ENCODE measurements around the gene PPP4R1. TPM values are rescaled to one million over a fixed set of nuclear protein-coding genes. Genes with fewer than 3 reads are reported as not detected.

The PPP4R1 gene
- total RNA-seq, 1 donor from 2014 or later: 115 TPM

DNA sequence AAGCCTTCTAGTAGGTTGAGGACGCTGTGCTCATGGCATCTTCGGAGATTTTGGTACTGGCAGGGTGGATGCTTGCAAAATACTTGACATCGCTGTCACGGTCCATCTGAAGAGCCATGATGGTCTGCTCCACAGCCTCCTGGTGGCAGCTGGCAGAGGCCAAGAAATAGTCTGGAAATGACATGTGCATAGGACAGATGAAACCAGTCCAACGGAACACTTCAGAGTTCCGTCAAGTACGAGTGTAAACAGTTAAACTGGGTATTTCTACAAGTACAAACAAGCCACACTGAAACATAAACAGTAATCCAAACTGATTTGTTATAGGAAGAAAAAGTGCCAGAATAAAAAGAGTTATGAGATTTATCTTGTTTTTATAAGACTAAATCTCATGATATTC, 66.6 kb downstream of the PPP4R1 start:
- TF ChIP-seq, protein P1, sequence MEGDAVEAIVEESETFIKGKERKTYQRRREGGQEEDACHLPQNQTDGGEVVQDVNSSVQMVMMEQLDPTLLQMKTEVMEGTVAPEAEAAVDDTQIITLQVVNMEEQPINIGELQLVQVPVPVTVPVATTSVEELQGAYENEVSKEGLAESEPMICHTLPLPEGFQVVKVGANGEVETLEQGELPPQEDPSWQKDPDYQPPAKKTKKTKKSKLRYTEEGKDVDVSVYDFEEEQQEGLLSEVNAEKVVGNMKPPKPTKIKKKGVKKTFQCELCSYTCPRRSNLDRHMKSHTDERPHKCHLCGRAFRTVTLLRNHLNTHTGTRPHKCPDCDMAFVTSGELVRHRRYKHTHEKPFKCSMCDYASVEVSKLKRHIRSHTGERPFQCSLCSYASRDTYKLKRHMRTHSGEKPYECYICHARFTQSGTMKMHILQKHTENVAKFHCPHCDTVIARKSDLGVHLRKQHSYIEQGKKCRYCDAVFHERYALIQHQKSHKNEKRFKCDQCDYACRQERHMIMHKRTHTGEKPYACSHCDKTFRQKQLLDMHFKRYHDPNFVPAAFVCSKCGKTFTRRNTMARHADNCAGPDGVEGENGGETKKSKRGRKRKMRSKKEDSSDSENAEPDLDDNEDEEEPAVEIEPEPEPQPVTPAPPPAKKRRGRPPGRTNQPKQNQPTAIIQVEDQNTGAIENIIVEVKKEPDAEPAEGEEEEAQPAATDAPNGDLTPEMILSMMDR (IDR thresholded peaks at IDR 0.05; ENCODE audit: unreplicated experiment): no peak
- Mint-ChIP-seq H3K4me1 (no peaks in the 10 kb centered on the region), H3K36me3 (peaks cover 47% of the 10 kb centered on the region), H3K27me3 (ENCODE audit: low read depth) (no peaks in the 10 kb centered on the region), H3K9me3 (peaks cover 3% of the 10 kb centered on the region), H3K4me3 (no peak overlapping the region), H3K27ac (no peak overlapping the region)
- DNase-seq (ENCODE audit: low spot score in 2 of 2, unreplicated experiment in 2 of 2): no peak

DNA sequence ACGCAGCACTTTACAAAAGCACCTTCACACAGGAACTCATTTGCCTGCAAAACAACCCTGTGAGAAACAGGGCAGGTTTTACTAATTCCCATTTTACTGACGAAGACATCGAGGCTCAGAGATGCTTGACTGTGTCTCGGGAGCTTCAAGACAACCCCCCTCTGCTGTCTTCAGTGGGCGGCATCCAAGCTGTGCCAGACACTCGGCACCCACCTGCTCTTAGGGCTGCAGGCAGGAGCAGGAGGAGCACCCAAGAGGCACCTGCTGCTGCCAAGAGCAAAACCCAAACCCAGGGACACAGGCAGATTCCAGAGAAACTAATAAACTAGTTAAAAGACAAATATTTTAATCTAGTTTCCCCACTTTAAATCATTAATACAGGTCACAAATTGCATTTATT, 67.9 kb downstream of the PPP4R1 start:
- H3K4me1 Mint-ChIP-seq: no peaks in the 10 kb centered on the region
- no peak for DNase-seq (ENCODE audit: low spot score in 2 of 2, unreplicated experiment in 2 of 2)
- H3K27ac Mint-ChIP-seq: no peak overlapping the region
- TF ChIP-seq, protein P1 (IDR thresholded peaks at IDR 0.05; ENCODE audit: unreplicated experiment): no peak
- peaks cover 35% of the 10 kb centered on the region for H3K36me3 Mint-ChIP-seq
- H3K27me3 Mint-ChIP-seq (ENCODE audit: low read depth): no peaks in the 10 kb centered on the region
- H3K9me3 Mint-ChIP-seq: no peaks in the 10 kb centered on the region
- no peak overlapping the region for H3K4me3 Mint-ChIP-seq

DNA sequence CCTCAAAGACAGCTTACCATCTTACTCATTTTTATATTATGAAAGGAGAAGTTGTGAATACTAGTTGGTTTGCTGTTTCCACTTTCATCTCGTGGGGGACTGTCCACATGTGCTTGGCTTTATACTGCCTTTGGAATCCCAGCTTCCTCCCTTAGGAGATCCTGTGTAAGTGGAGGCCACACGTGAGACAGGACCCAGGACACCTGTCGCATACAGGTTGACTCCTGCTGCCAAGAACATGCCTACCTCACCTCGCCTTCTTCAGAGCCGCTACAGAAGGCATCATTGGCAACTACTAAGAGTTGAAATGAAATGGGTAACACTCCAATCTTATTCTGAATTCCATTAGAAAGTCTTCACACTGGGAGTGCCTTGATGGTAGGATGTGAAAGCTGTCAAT, 69.3 kb downstream of the PPP4R1 start:
- DNase-seq (ENCODE audit: low spot score in 2 of 2, unreplicated experiment in 2 of 2): no peak
- Mint-ChIP-seq H3K27me3 (ENCODE audit: low read depth) (no peaks in the 10 kb centered on the region), H3K9me3 (no peaks in the 10 kb centered on the region), H3K27ac (no peak overlapping the region), H3K4me1 (no peaks in the 10 kb centered on the region), H3K4me3 (no peak overlapping the region), H3K36me3 (peaks cover 33% of the 10 kb centered on the region)
- TF ChIP-seq, protein P1 (IDR thresholded peaks at IDR 0.05; ENCODE audit: unreplicated experiment): no peak

DNA sequence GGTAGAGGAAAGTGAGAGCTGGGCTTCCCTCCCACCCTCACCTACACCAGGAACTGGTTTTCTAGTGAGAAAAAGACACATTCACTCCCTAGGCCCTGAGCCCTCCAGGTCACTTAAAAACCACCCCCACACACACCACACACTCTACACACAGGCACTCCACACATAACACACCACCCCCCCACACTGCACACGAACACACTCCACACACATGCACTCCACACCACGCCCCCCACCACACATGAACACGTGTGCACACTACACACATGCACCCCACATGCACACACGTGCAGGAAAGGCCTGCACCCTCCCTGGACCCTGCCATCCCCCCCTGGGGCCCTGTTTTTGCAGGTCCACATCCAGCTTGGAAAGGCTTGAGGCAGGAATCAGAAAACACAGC, 71.4 kb downstream of the PPP4R1 start:
- H3K36me3 Mint-ChIP-seq: peaks cover 21% of the 10 kb centered on the region
- no peak overlapping the region for H3K27ac Mint-ChIP-seq
- no peak for DNase-seq (ENCODE audit: low spot score in 2 of 2, unreplicated experiment in 2 of 2)
- H3K4me1 Mint-ChIP-seq: no peaks in the 10 kb centered on the region
- TF ChIP-seq, protein P1 (IDR thresholded peaks at IDR 0.05; ENCODE audit: unreplicated experiment): no peak
- H3K4me3 Mint-ChIP-seq: no peak overlapping the region
- no peaks in the 10 kb centered on the region for H3K27me3 Mint-ChIP-seq (ENCODE audit: low read depth)
- H3K9me3 Mint-ChIP-seq: no peaks in the 10 kb centered on the region

DNA sequence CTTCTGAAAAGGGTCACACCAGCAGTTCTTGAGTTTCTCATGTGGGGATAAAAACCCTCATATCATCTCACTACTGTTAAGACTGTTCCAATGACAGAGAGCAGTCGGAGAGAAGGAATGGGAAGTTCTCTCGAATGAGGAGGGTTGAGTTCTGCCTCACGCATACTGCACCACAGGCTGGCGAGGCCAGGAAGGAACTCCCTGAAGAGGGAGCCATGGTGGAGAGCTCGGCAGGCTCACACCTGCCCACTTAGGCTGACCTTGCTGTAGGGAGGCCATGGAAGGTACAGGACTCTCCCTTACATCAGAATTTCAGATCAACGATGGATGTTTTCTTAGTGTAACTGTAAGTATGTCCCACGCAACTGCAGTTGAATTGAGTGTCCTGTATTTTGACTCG, 74.4 kb downstream of the PPP4R1 start:
- no peaks in the 10 kb centered on the region for H3K9me3 Mint-ChIP-seq
- TF ChIP-seq, protein P1 (IDR thresholded peaks at IDR 0.05; ENCODE audit: unreplicated experiment): no peak
- no peak overlapping the region for H3K27ac Mint-ChIP-seq
- H3K4me1 Mint-ChIP-seq: peaks cover 8% of the 10 kb centered on the region
- H3K36me3 Mint-ChIP-seq: peaks cover 21% of the 10 kb centered on the region
- no peak for DNase-seq (ENCODE audit: low spot score in 2 of 2, unreplicated experiment in 2 of 2)
- H3K27me3 Mint-ChIP-seq (ENCODE audit: low read depth): no peaks in the 10 kb centered on the region
- no peak overlapping the region for H3K4me3 Mint-ChIP-seq

DNA sequence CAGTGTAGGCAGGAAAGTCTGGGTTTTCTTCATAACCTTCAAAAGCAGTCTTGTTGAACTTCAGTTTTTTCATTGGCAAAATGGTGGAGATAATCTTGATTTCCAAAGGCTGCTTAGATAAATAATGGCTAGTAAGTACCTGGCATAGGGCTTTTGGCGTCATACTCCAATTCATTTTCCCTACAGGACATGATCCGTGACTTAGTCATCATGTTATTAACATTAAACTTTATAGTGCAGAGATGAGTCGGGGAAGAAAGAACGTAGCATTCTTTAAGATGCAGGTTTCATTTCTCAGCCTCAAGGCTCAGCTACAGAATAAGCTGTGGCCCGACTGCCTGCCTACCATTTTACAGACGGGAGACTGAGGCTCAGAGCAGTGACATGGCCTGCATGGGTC, 75.1 kb downstream of the PPP4R1 start:
- Mint-ChIP-seq H3K27me3 (ENCODE audit: low read depth) (no peaks in the 10 kb centered on the region), H3K9me3 (no peaks in the 10 kb centered on the region), H3K27ac (no peak overlapping the region), H3K4me3 (no peak overlapping the region), H3K36me3 (peaks cover 21% of the 10 kb centered on the region), H3K4me1 (peaks cover 8% of the 10 kb centered on the region)
- TF ChIP-seq, protein P1 (IDR thresholded peaks at IDR 0.05; ENCODE audit: unreplicated experiment): no peak
- DNase-seq (ENCODE audit: low spot score in 2 of 2, unreplicated experiment in 2 of 2): no peak

Data from mesothelial cell of epicardium (in vitro differentiated cells).